Calu3 (cell line): ENCODE measurements around the gene MPI. TPM values are rescaled to one million over a fixed set of nuclear protein-coding genes. Genes with fewer than 3 reads are reported as not detected.
A peak's percentile ranks its signal among the peaks of the same experiment; 100 is the strongest.
"Not testable (repeated sequence)": the region's sequence is repeated elsewhere in the genome, so short reads cannot be mapped to it uniquely, and the experiment has no call there.

Experiments
- BruUV-seq: library from RNA; stranded (reverse); fragments of 400-500 nt; replicated peaks from 2 replicates; lab custom pipeline; 2021; lab: Mats Ljungman, UMichigan
- CTCF ChIA-PET: fragments of 300-600 bp; sonication (Branson Sonifier 250); formaldehyde crosslinking; loops from one replicate; lab custom pipeline; 2022; ENCODE audit warnings: antibody characterized with exemption; lab: Charles Lee
- DNase-seq: peaks from one replicate; pipeline ENCODE4 v3.0.0; 2022
- H3K27ac Mint-ChIP-seq: one replicate; pipeline ENCODE4 v1.8.0; 2022; ENCODE audit warnings: mixed read lengths; ENCODE audit not compliant: unreplicated experiment
- H3K27me3 Mint-ChIP-seq: one replicate; pipeline ENCODE4 v1.8.0; 2022; ENCODE audit warnings: mixed read lengths; ENCODE audit not compliant: unreplicated experiment
- H3K36me3 Mint-ChIP-seq: one replicate; pipeline ENCODE4 v1.8.0; 2022; ENCODE audit warnings: mild to moderate bottlenecking, moderate library complexity, mixed read lengths; ENCODE audit not compliant: insufficient read depth, unreplicated experiment
- H3K4me1 Mint-ChIP-seq: one replicate; pipeline ENCODE4 v1.8.0; 2022; ENCODE audit warnings: mild to moderate bottlenecking, low read depth, mixed read lengths; ENCODE audit not compliant: unreplicated experiment
- H3K4me3 Mint-ChIP-seq: one replicate; pipeline ENCODE4 v1.8.0; 2022; ENCODE audit warnings: mild to moderate bottlenecking, low read depth, moderate library complexity, mixed read lengths; ENCODE audit not compliant: unreplicated experiment
- H3K9me3 Mint-ChIP-seq: one replicate; pipeline ENCODE4 v1.8.0; 2022; ENCODE audit warnings: low read depth, mixed read lengths; ENCODE audit not compliant: unreplicated experiment
- CTCF ChIP-seq: fragments of 200-600 bp; IDR thresholded peaks from one replicate; pipeline ENCODE4 v1.8.0; 2022; ENCODE audit warnings: antibody characterized with exemption; ENCODE audit not compliant: unreplicated experiment
- intact Hi-C: fragments of 100-400 bp; cut with micrococcal nuclease; formaldehyde crosslinking; loops from one replicate; pipeline ENCODE4 v1.10.0; 2022; ENCODE audit not compliant: unreplicated experiment
- total RNA-seq: library from RNA; stranded (reverse); gene quantifications from 2 replicates; pipeline ENCODE4 v1.2.3, GENCODE V29; 2022

The MPI gene
- total RNA-seq, 1 experiment from 2014 or later: 63.3 TPM

DNA sequence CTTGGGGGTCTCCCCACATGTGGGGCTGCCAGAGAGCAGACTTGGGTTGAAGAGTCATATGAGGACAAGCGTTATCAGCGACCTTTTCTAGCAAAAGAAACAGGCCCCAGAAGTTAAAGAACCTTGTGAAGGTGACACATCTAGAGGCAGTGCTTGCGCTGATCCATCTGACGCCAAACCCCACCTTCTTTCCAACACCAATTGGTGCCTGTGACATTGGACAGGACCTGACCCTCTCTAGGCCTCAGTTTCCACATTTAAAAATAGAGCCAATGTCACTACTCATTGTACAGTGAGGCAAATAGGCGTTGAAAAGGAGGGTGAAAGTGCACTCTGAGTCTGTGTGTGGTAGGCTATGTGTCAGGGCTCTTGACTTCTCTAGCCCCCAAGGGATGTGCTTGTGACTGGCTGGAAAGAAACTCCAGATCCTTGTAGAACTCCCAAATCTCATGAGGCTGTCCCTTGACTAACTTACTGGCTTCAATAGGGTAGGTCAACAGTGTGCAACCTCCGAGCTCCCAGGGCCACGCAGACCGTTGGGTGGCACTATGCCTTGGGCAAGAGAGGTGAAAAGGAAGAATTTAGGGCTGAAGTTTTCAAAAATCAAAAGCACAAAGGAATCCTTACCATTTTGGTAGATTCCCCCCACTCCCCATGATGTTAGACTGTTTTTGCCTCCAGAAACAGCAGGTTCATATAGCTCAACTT lies 17.5 kb downstream of the MPI start:
- Mint-ChIP-seq H3K36me3 (peaks cover 30% of the 10 kb centered on the region), H3K4me3 (peak overlapping the region; percentile 83), H3K9me3 (no peaks in the 10 kb centered on the region), H3K27me3 (no peaks in the 10 kb centered on the region), H3K4me1 (peaks cover 13% of the 10 kb centered on the region), H3K27ac (peak overlapping the region; percentile 44)
- intact Hi-C loops: no loop called here
- CTCF ChIA-PET: interaction anchor here (0.7 to 1.9 kb wide), 6 partner anchors 17 to 1544 kb away, joined by 3 to 5 read pairs (median 4); partner anchors contain the start of genes MPI and RPP25
- BruUV-seq: TSS peak; percentile 38
- no peak for DNase-seq
- no peak for TF ChIP-seq CTCF

GRCh38 chr15:74908635-74909034 lies 18.8 kb downstream of the MPI start:
- no peak overlapping the region for H3K4me3 Mint-ChIP-seq
- no peak for DNase-seq
- peaks cover 13% of the 10 kb centered on the region for H3K4me1 Mint-ChIP-seq
- CTCF ChIA-PET: interaction anchor here (0.9 kb wide), 1 partner anchor 35 kb away, joined by 6 read pairs; the partner anchor contains the start of gene SCAMP2
- intact Hi-C loops: no loop called here
- H3K36me3 Mint-ChIP-seq: peaks cover 29% of the 10 kb centered on the region
- no peak overlapping the region for H3K27ac Mint-ChIP-seq
- no TSS peak for BruUV-seq
- H3K27me3 Mint-ChIP-seq: no peaks in the 10 kb centered on the region
- no peaks in the 10 kb centered on the region for H3K9me3 Mint-ChIP-seq
- TF ChIP-seq CTCF: no peak

DNA sequence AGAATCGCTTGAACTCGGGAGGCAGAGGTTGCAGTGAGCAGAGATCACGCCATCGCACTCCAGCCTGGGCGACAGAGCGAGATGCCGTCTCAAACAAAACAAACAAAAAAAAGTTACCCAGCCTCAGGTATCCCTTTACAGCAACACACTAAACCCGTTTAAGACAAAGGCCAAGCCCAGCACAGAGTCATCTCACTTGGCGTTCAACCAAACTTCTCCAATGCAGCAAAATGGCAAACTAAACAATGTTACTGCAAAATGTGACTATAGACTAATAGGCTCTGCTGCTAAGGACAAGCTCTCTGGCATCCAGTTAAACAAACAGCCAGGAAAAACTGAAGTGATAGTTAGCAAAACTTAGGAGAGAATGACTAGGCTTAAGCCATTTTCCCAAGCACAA lies 23.2 kb downstream of the MPI start:
- CTCF ChIA-PET: no interaction called here
- H3K4me1 Mint-ChIP-seq: no peaks in the 10 kb centered on the region
- intact Hi-C loops: no loop called here
- peaks cover 32% of the 10 kb centered on the region for H3K36me3 Mint-ChIP-seq
- no peaks in the 10 kb centered on the region for H3K9me3 Mint-ChIP-seq
- no peaks in the 10 kb centered on the region for H3K27me3 Mint-ChIP-seq
- no peak for TF ChIP-seq CTCF
- no TSS peak for BruUV-seq
- H3K4me3 Mint-ChIP-seq: no peak overlapping the region
- H3K27ac Mint-ChIP-seq: no peak overlapping the region
- no peak for DNase-seq

GRCh38 chr15:74913799-74914198 lies 24.0 kb downstream of the MPI start:
- H3K36me3 Mint-ChIP-seq: peaks cover 39% of the 10 kb centered on the region

GRCh38 chr15:74917676-74918075 lies 27.8 kb downstream of the MPI start:
- CTCF ChIA-PET: interaction anchor here (0.6 to 0.7 kb wide), 2 partner anchors 70 to 376 kb away, joined by 3 to 4 read pairs; no protein-coding TSS in a partner anchor
- peaks cover 65% of the 10 kb centered on the region for H3K36me3 Mint-ChIP-seq
- BruUV-seq: no TSS peak

More at GRCh38 chr15:74913799-74914198, 24.0 kb downstream of the MPI start:
- H3K27me3 Mint-ChIP-seq, H3K4me3 Mint-ChIP-seq, H3K9me3 Mint-ChIP-seq, BruUV-seq, DNase-seq, intact Hi-C loops, H3K27ac Mint-ChIP-seq, H3K4me1 Mint-ChIP-seq: not testable (repeated sequence)
- CTCF ChIA-PET: interaction anchor here (0.9 kb wide), 1 partner anchor 9 kb away, joined by 6 read pairs; no protein-coding TSS in a partner anchor

More at GRCh38 chr15:74917676-74918075, 27.8 kb downstream of the MPI start:
- no peak for TF ChIP-seq CTCF
- H3K4me1 Mint-ChIP-seq: no peaks in the 10 kb centered on the region
- H3K4me3 Mint-ChIP-seq: no peak overlapping the region
- intact Hi-C loops: no loop called here
- DNase-seq: no peak
- H3K27me3 Mint-ChIP-seq: no peaks in the 10 kb centered on the region
- H3K27ac Mint-ChIP-seq: no peak overlapping the region
- H3K9me3 Mint-ChIP-seq: no peaks in the 10 kb centered on the region
